HUES6 (cell line): ENCODE results near the gene YBX1.
A peak's percentile ranks its signal among the peaks of the same experiment; 100 is the strongest.

ENCODE experiments used
- H3K27ac ChIP-seq: 2 replicates; pipeline ENCODE4 v1.7.0; 2013; ENCODE audit warnings: low read depth, mild to moderate bottlenecking, low read length, inconsistent platforms
- H3K27me3 ChIP-seq: 2 replicates; pipeline ENCODE4 v1.6.1; 2013; ENCODE audit warnings: low read length; ENCODE audit not compliant: control insufficient read depth, insufficient read depth
- H3K36me3 ChIP-seq: 2 replicates; pipeline ENCODE4 v1.6.1; 2013; ENCODE audit warnings: low read length; ENCODE audit not compliant: control insufficient read depth, insufficient read depth
- H3K4me1 ChIP-seq: 2 replicates; pipeline ENCODE4 v1.6.1; 2013; ENCODE audit warnings: low read length; ENCODE audit not compliant: control insufficient read depth, insufficient read depth
- H3K4me3 ChIP-seq: 2 replicates; pipeline ENCODE4 v1.5.1; 2013; ENCODE audit warnings: low read depth, low read length
- H3K9ac ChIP-seq: one replicate; pipeline ENCODE4 v1.6.1; 2013; ENCODE audit warnings: mild to moderate bottlenecking, low read length
- H3K9me3 ChIP-seq: 2 replicates; pipeline ENCODE4 v1.6.1; 2013; ENCODE audit warnings: low read depth, low read length; ENCODE audit not compliant: control insufficient read depth, insufficient read depth

YBX1 gene

DNA sequence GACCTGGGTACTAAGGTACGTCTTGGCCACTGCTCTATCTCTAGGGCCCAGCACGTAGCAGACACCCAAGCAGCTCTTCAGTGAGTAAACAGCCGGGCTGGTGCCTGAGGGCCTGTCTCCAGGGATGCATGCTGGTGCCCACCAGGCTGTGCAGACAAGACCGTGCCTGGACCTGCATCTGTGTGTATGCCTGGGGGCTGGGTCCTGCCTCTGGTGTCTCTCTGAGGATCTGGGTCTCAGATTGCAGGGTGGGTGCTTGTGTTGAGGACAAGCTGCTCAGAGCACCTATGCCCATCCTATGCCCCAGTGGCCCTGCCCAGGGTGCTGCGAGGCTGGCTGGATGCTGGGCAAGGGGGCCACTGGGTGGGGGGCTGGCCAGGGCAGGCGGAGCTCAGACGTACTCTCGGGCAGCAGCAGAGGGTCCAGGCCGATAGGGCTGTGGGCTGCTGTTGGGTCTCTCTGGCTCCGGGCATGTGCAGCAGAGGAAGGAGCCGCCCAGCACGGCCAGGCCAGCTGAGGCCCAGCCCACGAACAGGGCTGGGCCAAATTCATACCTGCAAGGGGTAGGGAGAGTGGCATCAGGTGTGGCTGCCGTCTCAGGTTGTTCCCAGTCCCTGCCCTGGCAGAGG is 53.4 kb downstream of the YBX1 start:
- Histone ChIP-seq H3K9ac (no peak overlapping the region), H3K9me3 (no peaks in the 10 kb centered on the region), H3K36me3 (no peaks in the 10 kb centered on the region), H3K27ac (no peak overlapping the region), H3K27me3 (no peaks in the 10 kb centered on the region), H3K4me3 (no peak overlapping the region), H3K4me1 (peaks cover 42% of the 10 kb centered on the region)

DNA sequence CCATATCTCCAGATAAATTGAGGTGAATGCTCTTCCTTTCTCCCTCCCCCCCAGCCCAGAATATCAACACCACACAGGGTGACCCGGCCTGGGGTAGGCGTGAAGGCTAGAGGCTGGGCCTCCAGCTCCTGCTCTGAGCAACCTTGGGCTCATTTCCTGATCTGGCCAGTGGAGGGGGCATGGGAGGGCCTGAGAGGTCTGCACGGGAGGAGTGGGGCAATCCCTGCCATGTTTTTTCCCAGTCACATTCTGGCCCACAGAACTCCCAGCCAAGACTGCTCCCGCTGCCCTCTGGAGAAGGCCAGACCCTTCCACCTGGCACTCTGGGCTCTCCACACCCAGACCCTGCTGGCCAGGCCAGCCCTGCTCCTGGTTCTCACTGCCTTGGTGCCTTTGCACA is 53.9 kb downstream of the YBX1 start:
- H3K27ac ChIP-seq: no peak overlapping the region

GRCh38 chr1:42736571-42737200 is 54.5 kb downstream of the YBX1 start:
- Histone ChIP-seq H3K27ac (no peak overlapping the region), H3K9me3 (no peaks in the 10 kb centered on the region), H3K4me1 (peaks cover 42% of the 10 kb centered on the region), H3K36me3 (no peaks in the 10 kb centered on the region), H3K4me3 (no peak overlapping the region), H3K27me3 (no peaks in the 10 kb centered on the region), H3K9ac (no peak overlapping the region)

More for the DNA sequence above, 53.9 kb downstream of the YBX1 start:
- H3K4me3 ChIP-seq: no peak overlapping the region
- H3K9ac ChIP-seq: no peak overlapping the region
- H3K9me3 ChIP-seq: no peaks in the 10 kb centered on the region
- H3K36me3 ChIP-seq: no peaks in the 10 kb centered on the region
- no peaks in the 10 kb centered on the region for H3K27me3 ChIP-seq
- peaks cover 41% of the 10 kb centered on the region for H3K4me1 ChIP-seq

- Histone ChIP-seq H3K9me3 (no peaks in the 10 kb centered on the region), H3K36me3 (no peaks in the 10 kb centered on the region), H3K9ac (no peak overlapping the region), H3K27ac (no peak overlapping the region), H3K27me3 (no peaks in the 10 kb centered on the region), H3K4me3 (no peak overlapping the region), H3K4me1 (peaks cover 46% of the 10 kb centered on the region)
Measured at GRCh38 chr1:42737257-42737656, 55.0 kb downstream of the YBX1 start.

DNA sequence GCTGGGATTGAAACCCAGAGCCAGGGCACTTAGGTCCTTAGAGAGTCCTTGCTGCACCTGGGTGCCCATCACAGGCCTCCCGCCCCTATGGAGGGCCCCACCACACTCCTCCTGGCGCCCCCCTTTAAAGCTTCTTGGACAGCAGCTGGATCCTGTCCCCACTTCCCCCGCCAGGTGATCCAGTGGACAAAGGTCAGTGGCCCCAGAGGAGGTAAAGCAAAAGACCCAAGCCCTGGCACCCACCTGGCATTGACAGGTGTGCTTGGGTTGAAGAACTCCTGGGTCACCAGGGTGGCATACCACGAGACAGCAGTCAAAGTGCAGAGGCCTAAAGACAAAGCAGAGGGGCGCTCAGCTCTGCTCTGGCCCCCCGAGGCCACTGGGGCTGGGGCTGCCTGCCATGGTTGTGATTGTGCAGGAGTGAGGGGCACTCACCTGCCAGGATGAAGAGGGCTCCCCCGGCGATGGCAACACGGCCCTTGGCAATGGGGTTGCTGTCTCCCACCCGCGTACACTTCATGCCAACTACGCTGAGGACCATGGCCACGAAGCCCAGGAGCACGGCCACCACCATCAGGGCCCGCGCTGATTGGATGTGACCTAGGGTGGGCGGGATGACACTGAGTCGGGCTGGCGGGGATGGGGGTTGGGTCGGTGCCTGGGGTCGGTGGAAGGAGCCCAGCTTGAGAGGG is 55.9 kb downstream of the YBX1 start:
- H3K36me3 ChIP-seq: no peaks in the 10 kb centered on the region
- no peak overlapping the region for H3K27ac ChIP-seq
- H3K9me3 ChIP-seq: no peaks in the 10 kb centered on the region
- no peaks in the 10 kb centered on the region for H3K27me3 ChIP-seq
- H3K4me1 ChIP-seq: peaks cover 49% of the 10 kb centered on the region
- no peak overlapping the region for H3K9ac ChIP-seq
- H3K4me3 ChIP-seq: no peak overlapping the region

DNA sequence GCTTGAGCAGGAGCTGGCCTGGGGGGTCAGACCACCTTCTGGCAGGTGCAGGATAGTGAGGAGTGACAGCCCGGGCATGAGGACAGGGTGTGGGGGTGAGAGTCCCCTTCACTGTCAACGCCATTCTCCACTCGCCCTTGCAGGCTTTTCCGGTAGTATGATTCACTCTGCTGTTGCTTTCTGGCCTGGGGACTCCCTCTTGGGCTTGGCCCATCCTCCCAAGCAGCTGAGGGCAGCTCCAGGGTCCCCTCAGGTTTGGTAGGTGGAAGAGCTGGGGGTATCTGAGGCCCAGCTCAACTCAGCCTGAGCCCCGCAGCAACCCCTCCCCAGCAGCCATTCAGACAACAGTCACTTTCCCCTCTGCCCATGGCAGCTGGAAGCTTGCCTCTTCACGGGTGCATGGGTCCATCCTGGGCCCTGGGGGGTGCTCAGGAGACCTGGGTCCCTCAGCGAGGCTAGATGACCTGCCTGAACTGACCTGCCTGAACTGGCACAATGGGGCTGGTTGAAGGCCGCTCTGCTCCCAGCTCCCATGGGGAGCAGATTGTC is 56.5 kb downstream of the YBX1 start:
- peaks cover 51% of the 10 kb centered on the region for H3K4me1 ChIP-seq
- no peaks in the 10 kb centered on the region for H3K36me3 ChIP-seq
- H3K27me3 ChIP-seq: no peaks in the 10 kb centered on the region
- H3K4me3 ChIP-seq: no peak overlapping the region
- no peak overlapping the region for H3K27ac ChIP-seq
- H3K9me3 ChIP-seq: no peaks in the 10 kb centered on the region
- H3K9ac ChIP-seq: no peak overlapping the region

GRCh38 chr1:42739753-42740700 is 57.8 kb downstream of the YBX1 start, which contains the start of gene CLDN19:
TSS of gene CLDN19 (minus strand) at chr1:42740236. CDS start at chr1:42740063, 173 bp downstream.
- H3K4me3 ChIP-seq: peak within 1 kb of the TSS; percentile 58

DNA sequence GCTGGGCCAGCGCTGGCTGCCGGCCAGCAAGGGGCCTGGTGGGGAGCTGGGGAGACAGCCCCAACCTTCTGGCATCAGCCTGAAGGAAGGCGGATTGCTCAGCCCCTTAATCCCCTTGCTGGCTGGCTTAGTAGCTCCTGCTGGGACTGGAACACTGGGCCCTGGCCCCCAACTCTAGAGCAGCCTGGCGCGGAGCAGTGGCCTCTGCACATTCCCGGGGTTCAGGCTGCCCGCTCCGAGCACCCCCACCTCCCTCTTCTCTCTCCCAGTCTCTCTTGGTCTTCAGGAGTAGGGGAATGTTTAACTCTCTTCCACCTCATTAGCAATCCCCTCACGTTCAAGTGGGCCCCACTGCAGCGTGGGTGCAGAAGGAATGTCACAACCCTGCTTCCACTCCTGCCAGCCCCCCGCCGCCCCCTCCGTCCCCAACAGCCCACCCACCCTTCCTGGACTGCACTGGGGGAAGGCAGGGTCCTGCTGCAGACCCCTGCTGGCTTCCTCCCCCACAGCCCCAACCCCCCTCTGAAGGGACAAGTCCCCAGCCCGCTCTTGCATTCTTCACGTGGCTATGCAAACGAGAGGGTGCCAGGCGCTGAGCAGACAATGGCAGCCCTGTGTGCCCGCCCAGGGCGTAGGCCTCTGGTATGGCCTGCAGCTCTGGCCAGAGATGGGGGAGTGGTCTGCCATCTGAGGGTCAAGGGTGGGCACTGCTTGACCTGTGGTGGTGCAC is 58.8 kb downstream of the YBX1 start:
- H3K27me3 ChIP-seq: no peaks in the 10 kb centered on the region
- H3K4me1 ChIP-seq: peaks cover 43% of the 10 kb centered on the region
- H3K4me3 ChIP-seq: no peak overlapping the region
- no peak overlapping the region; the same call in 1 of the 2 replicates for H3K27ac ChIP-seq
- no peaks in the 10 kb centered on the region for H3K9me3 ChIP-seq
- peak overlapping the region; percentile 15 for H3K9ac ChIP-seq
- peaks cover 6% of the 10 kb centered on the region for H3K36me3 ChIP-seq

More at GRCh38 chr1:42739753-42740700, 57.8 kb downstream of the YBX1 start, which contains the start of gene CLDN19:
- no peaks in the 10 kb centered on the region for H3K27me3 ChIP-seq
- H3K9ac ChIP-seq: peak within 1 kb of the TSS; percentile 56
- H3K27ac ChIP-seq: peak within 1 kb of the TSS; percentile 17; the same call in 1 of the 2 replicates
- H3K4me1 ChIP-seq: peaks cover 43% of the 10 kb centered on the region
- H3K9me3 ChIP-seq: no peaks in the 10 kb centered on the region
- no peaks in the 10 kb centered on the region for H3K36me3 ChIP-seq

GRCh38 chr1:42741706-42742105 is 59.5 kb downstream of the YBX1 start:
- Histone ChIP-seq H3K9me3 (no peaks in the 10 kb centered on the region), H3K9ac (peak overlapping the region; percentile 15), H3K4me1 (peaks cover 41% of the 10 kb centered on the region), H3K27me3 (no peaks in the 10 kb centered on the region), H3K36me3 (peaks cover 13% of the 10 kb centered on the region), H3K27ac (no peak overlapping the region), H3K4me3 (no peak overlapping the region)

DNA sequence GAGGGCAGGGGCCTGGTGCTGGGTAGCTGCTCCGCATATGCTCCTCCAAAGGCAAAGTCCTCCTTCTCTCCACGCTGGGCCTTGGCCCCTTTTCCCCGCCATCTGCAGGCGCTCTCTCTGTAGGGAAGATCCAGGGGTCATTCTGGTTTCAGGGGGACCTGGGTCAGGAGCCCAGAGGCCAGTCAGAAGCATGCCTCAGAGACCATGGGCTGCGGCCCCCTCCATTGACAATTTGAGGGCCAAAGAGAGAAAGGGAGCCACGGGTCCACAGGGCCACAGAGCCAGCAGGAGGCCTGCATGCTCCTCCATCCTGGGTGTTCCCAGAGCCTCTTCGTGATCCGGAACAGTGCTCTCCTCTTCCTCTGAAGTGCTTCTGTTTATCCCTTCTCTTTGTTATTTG is 59.9 kb downstream of the YBX1 start:
- Histone ChIP-seq H3K9me3 (no peaks in the 10 kb centered on the region), H3K4me1 (peaks cover 41% of the 10 kb centered on the region)

More for the DNA sequence above, 59.9 kb downstream of the YBX1 start:
- Histone ChIP-seq H3K4me3 (no peak overlapping the region), H3K27ac (no peak overlapping the region), H3K27me3 (no peaks in the 10 kb centered on the region), H3K9ac (no peak overlapping the region), H3K36me3 (peaks cover 16% of the 10 kb centered on the region)
